Body of pancreas (tissue), 4 donors: ENCODE results near the gene NPAS1. TPM values are rescaled to one million over a fixed set of nuclear protein-coding genes. Genes with fewer than 3 reads are reported as not detected.
A peak's percentile ranks its signal among the peaks of the same experiment; 100 is the strongest.

Experiments
- ATAC-seq: fragments of 150-250 bp; one replicate; pipeline ENCODE4 v1.9.1; 2016
- DNase-seq, 4 donors: peaks; one replicate each; pipeline ENCODE4 v3.0.0-alpha.2; 2019
- H3K27ac ChIP-seq, 4 donors: fragments of 200-600 bp; sonication (generic); 1 replicate in 3 of 4; 2 replicates in 1 of 4; pipeline versions ENCODE4 v1.5.1 to v1.6.1; 2016 to 2019; ENCODE audit warnings: mild to moderate bottlenecking in 1 of 4, mixed read lengths in 1 of 4, moderate library complexity in 1 of 4
- H3K27me3 ChIP-seq, 2 donors: fragments of 200-600 bp; sonication (generic); one replicate each; pipeline ENCODE4 v1.6.0; 2016; ENCODE audit warnings: mild to moderate bottlenecking in 1 of 2
- H3K36me3 ChIP-seq, 2 donors: fragments of 200-600 bp; sonication (generic); replicated peaks in 1 of 2; 2 replicates each; pipeline ENCODE4 v1.5.1; 2016; ENCODE audit warnings: low read depth in 2 of 2; ENCODE audit not compliant: insufficient read depth in 1 of 2
- H3K4me1 ChIP-seq: fragments of 200-600 bp; sonication (generic); one replicate; pipeline ENCODE4 v1.6.0; 2016
- H3K4me3 ChIP-seq, 2 donors: fragments of 200-600 bp; sonication (generic); 1 replicate in 1 of 2; 2 replicates in 1 of 2; pipeline ENCODE4 v1.5.1; 2016 to 2019
- H3K9me3 ChIP-seq, 3 donors: fragments of 200-600 bp; sonication (generic); 1 replicate in 2 of 3; 2 replicates in 1 of 3; pipeline ENCODE4 v1.5.1; 2016
- CTCF ChIP-seq, 7 experiments: fragments of 450-650 bp in 4 of 7; fragments of 200-600 bp in 3 of 7; sonication (generic) in 3 of 7; IDR thresholded peaks; one replicate each; pipeline ENCODE4 v1.5.1; 2016 to 2019; ENCODE audit warnings: antibody characterized with exemption in 7 of 7
- POLR2A ChIP-seq, 3 donors: fragments of 450-650 bp; IDR thresholded peaks; one replicate each; pipeline ENCODE4 v1.6.1; 2016; ENCODE audit warnings: antibody characterized with exemption in 3 of 3, mild to moderate bottlenecking in 2 of 3
- WGBS, 2 donors: methylation state at CpG; one replicate each; pipeline ENCODE4 v1.1.5; 2017; 5-methylcytosine and 5-hydroxymethylcytosine counted together
- intact Hi-C: fragments of 100-400 bp; cut with DNase I; formaldehyde crosslinking; loops from one replicate; pipeline ENCODE4 v1.15.1; 2023
- total RNA-seq, 2 donors: library from RNA; depleted of rRNA; stranded (reverse); fragments of >200 nt; gene quantifications; one replicate each; pipeline ENCODE4 v1.1.0, GENCODE V29; 2016

NPAS1 gene
- total RNA-seq, 2 donors from 2014 or later = not detected

GRCh38 chr19:46990991-46991676, 28.5 kb upstream of the NPAS1 start:
- DNase-seq (peak; percentile 83 to 86 (median 84)), ATAC-seq (peak; percentile 82)
- TF ChIP-seq CTCF (IDR thresholded peaks at IDR 0.05) (peak; percentile 76 to 91 (median 88)), POLR2A (IDR thresholded peaks at IDR 0.05) (no peak)
- no peaks in the 10 kb centered on the region for H3K27me3 ChIP-seq
- H3K36me3 ChIP-seq = no peaks in the 10 kb centered on the region
- intact Hi-C loops = loop anchor here (5.0 to 10.0 kb wide), 2 partner anchors 134 to 236 kb away; no protein-coding TSS in a partner anchor
- H3K4me3 ChIP-seq = no peak overlapping the region
- H3K27ac ChIP-seq = peak overlapping the region in 3 of 4 donors; percentile 19 to 22 (median 19)
- H3K9me3 ChIP-seq = no peaks in the 10 kb centered on the region
- WGBS, 2 donors = 24 to 25% methylated on average over 16 to 19 of the region's 19 CpGs
- peaks cover 24% of the 10 kb centered on the region for H3K4me1 ChIP-seq

GRCh38 chr19:46992699-46993535, 26.7 kb upstream of the NPAS1 start:
- Histone ChIP-seq H3K36me3 (peaks cover 0 to 1% of the 10 kb centered on the region in 2 donors), H3K27ac (peak overlapping the region in 3 of 4 donors; percentile 19 to 60 (median 36)), H3K9me3 (no peaks in the 10 kb centered on the region), H3K27me3 (no peaks in the 10 kb centered on the region), H3K4me3 (no peak overlapping the region), H3K4me1 (peaks cover 24% of the 10 kb centered on the region)
- WGBS, 2 donors = 34 to 42% methylated on average over 12 to 22 of the region's 25 CpGs
- peak; percentile 57 for ATAC-seq
- intact Hi-C loops = loop anchor here (5.0 to 10.0 kb wide), 2 partner anchors 136 to 238 kb away; no protein-coding TSS in a partner anchor
- peak in 4 of 7 experiments; percentile 11 to 31 (median 16) for TF ChIP-seq CTCF (IDR thresholded peaks at IDR 0.05)
- no peak for TF ChIP-seq POLR2A (IDR thresholded peaks at IDR 0.05)
- peak; percentile 57 to 79 (median 72) for DNase-seq

GRCh38 chr19:46993622-46994021, 26.0 kb upstream of the NPAS1 start:
- ATAC-seq (no peak), DNase-seq (no peak)
- H3K9me3 ChIP-seq = no peaks in the 10 kb centered on the region
- no peak overlapping the region for H3K4me3 ChIP-seq
- TF ChIP-seq POLR2A (IDR thresholded peaks at IDR 0.05) (no peak), CTCF (IDR thresholded peaks at IDR 0.05) (no peak)
- 79 to 83% methylated on average over 6 to 7 of the region's 7 CpGs for WGBS, 2 donors
- no peaks in the 10 kb centered on the region for H3K27me3 ChIP-seq
- peaks cover 24% of the 10 kb centered on the region for H3K4me1 ChIP-seq
- intact Hi-C loops = loop anchor here (5.0 to 10.0 kb wide), 2 partner anchors 136 to 239 kb away; no protein-coding TSS in a partner anchor
- H3K36me3 ChIP-seq = peaks cover 0 to 1% of the 10 kb centered on the region in 2 donors
- peak overlapping the region in 2 of 4 donors; percentile 19 to 60 for H3K27ac ChIP-seq

- 85 to 90% methylated on average over 8 to 17 of the region's 17 CpGs for WGBS, 2 donors
- Histone ChIP-seq H3K27me3 (no peaks in the 10 kb centered on the region), H3K4me3 (no peak overlapping the region), H3K27ac (no peak overlapping the region), H3K4me1 (peaks cover 24% of the 10 kb centered on the region), H3K36me3 (peaks cover 0 to 1% of the 10 kb centered on the region in 2 donors), H3K9me3 (no peaks in the 10 kb centered on the region)
- intact Hi-C loops = loop anchor here (5.0 to 10.0 kb wide), 2 partner anchors 137 to 239 kb away; no protein-coding TSS in a partner anchor
- ATAC-seq (no peak), DNase-seq (no peak)
- TF ChIP-seq POLR2A (IDR thresholded peaks at IDR 0.05) = no peak
- TF ChIP-seq CTCF (IDR thresholded peaks at IDR 0.05) = no peak
Measured at GRCh38 chr19:46994141-46994686, 25.4 kb upstream of the NPAS1 start.
